IPS-18a (cell line): ENCODE measurements around the gene MEIS1.

Source experiments
- H3K27ac ChIP-seq: one replicate; pipeline ENCODE4 v1.5.1; 2013; ENCODE audit warnings: low read length
- H3K27me3 ChIP-seq: one replicate; pipeline ENCODE4 v1.6.1; 2013; ENCODE audit warnings: mild to moderate bottlenecking, low read length; ENCODE audit not compliant: control insufficient read depth, insufficient read depth
- H3K36me3 ChIP-seq: one replicate; pipeline ENCODE4 v1.6.1; 2013; ENCODE audit warnings: low read depth, low read length; ENCODE audit not compliant: control insufficient read depth
- H3K4me1 ChIP-seq: one replicate; pipeline ENCODE4 v1.6.1; 2013; ENCODE audit warnings: low read depth, low read length; ENCODE audit not compliant: control insufficient read depth
- H3K4me3 ChIP-seq: one replicate; pipeline ENCODE4 v1.5.1; 2013; ENCODE audit warnings: low read length
- H3K9ac ChIP-seq: one replicate; pipeline ENCODE4 v1.6.1; 2013; ENCODE audit warnings: mild to moderate bottlenecking, low read length, moderate library complexity
- H3K9me3 ChIP-seq: one replicate; pipeline ENCODE4 v1.6.1; 2013; ENCODE audit warnings: low read depth, low read length; ENCODE audit not compliant: control insufficient read depth

MEIS1 gene

GRCh38 chr2:66463206-66463755 lies 28.4 kb downstream of the MEIS1 start:
- H3K27ac ChIP-seq = no peak overlapping the region
- no peaks in the 10 kb centered on the region for H3K4me1 ChIP-seq
- H3K27me3 ChIP-seq = no peaks in the 10 kb centered on the region
- no peaks in the 10 kb centered on the region for H3K9me3 ChIP-seq
- H3K9ac ChIP-seq = no peak overlapping the region
- H3K36me3 ChIP-seq = no peaks in the 10 kb centered on the region
- no peak overlapping the region for H3K4me3 ChIP-seq

GRCh38 chr2:66464930-66465637 lies 30.2 kb downstream of the MEIS1 start:
- Histone ChIP-seq H3K4me1 (peaks cover 15% of the 10 kb centered on the region), H3K9ac (no peak overlapping the region), H3K9me3 (no peaks in the 10 kb centered on the region), H3K27me3 (no peaks in the 10 kb centered on the region), H3K36me3 (no peaks in the 10 kb centered on the region), H3K4me3 (no peak overlapping the region), H3K27ac (no peak overlapping the region)

- Histone ChIP-seq H3K36me3 (no peaks in the 10 kb centered on the region), H3K4me1 (peaks cover 19% of the 10 kb centered on the region), H3K27me3 (no peaks in the 10 kb centered on the region), H3K9ac (no peak overlapping the region), H3K4me3 (no peak overlapping the region), H3K9me3 (no peaks in the 10 kb centered on the region), H3K27ac (no peak overlapping the region)
Measured at GRCh38 chr2:66466433-66466832, 31.5 kb downstream of the MEIS1 start.

DNA sequence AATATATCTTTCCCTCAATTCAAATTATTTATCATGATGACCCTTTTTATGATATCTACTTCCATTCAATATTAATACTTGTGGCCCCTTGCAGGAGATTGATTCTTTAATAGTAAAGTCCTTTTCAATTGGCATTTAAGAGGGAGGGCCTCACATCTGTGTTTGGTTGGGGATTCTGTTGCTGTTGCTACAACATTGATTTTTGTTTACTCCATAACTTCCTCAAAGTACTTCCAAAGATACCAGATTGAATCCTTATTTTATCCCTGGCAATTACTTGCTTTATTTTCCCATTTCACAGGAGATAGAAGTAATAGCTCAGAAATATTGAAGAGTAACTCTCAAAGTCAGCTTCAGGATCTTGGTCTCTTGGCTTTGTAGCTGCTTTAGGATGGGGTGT lies 32.8 kb downstream of the MEIS1 start:
- Histone ChIP-seq H3K4me1 (peaks cover 19% of the 10 kb centered on the region), H3K36me3 (no peaks in the 10 kb centered on the region), H3K9ac (no peak overlapping the region), H3K27me3 (no peaks in the 10 kb centered on the region), H3K4me3 (no peak overlapping the region), H3K9me3 (no peaks in the 10 kb centered on the region), H3K27ac (no peak overlapping the region)

GRCh38 chr2:66469214-66469902 lies 34.4 kb downstream of the MEIS1 start:
- Histone ChIP-seq H3K4me1 (peaks cover 19% of the 10 kb centered on the region), H3K9me3 (no peaks in the 10 kb centered on the region), H3K27ac (no peak overlapping the region), H3K36me3 (no peaks in the 10 kb centered on the region), H3K27me3 (no peaks in the 10 kb centered on the region), H3K4me3 (no peak overlapping the region), H3K9ac (no peak overlapping the region)

DNA sequence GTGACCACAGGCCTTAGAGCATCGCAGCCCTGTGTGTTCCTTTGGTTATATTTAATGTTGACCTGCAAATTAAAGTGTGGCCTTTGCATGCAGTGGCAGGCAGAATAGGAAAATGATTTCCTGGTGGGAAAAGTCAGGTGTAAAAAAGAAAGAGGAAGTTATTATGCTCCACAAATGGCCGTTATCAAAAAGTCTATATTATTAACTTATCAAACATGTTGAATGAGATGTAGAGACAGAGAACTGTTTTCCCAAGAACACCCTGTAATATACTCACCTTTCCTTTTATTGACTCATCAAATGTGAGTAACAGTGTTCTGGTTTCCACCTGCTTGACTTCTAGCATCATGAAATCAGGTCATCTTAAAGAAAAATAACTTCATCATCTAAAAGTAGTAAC lies 35.3 kb downstream of the MEIS1 start:
- no peak overlapping the region for H3K27ac ChIP-seq
- H3K27me3 ChIP-seq = no peaks in the 10 kb centered on the region
- H3K4me3 ChIP-seq = no peak overlapping the region
- H3K4me1 ChIP-seq = peaks cover 19% of the 10 kb centered on the region
- H3K9me3 ChIP-seq = no peaks in the 10 kb centered on the region
- H3K36me3 ChIP-seq = no peaks in the 10 kb centered on the region
- H3K9ac ChIP-seq = no peak overlapping the region

- H3K4me1 ChIP-seq = peaks cover 19% of the 10 kb centered on the region
- no peak overlapping the region for H3K9ac ChIP-seq
- H3K36me3 ChIP-seq = no peaks in the 10 kb centered on the region
- H3K27ac ChIP-seq = no peak overlapping the region
- no peaks in the 10 kb centered on the region for H3K27me3 ChIP-seq
- no peaks in the 10 kb centered on the region for H3K9me3 ChIP-seq
- H3K4me3 ChIP-seq = no peak overlapping the region
Measured at GRCh38 chr2:66472225-66472843, 37.4 kb downstream of the MEIS1 start.

- no peak overlapping the region for H3K27ac ChIP-seq
- H3K36me3 ChIP-seq = no peaks in the 10 kb centered on the region
- no peaks in the 10 kb centered on the region for H3K9me3 ChIP-seq
- H3K4me1 ChIP-seq = peaks cover 9% of the 10 kb centered on the region
- H3K4me3 ChIP-seq = no peak overlapping the region
- H3K27me3 ChIP-seq = no peaks in the 10 kb centered on the region
- no peak overlapping the region for H3K9ac ChIP-seq
Measured at GRCh38 chr2:66477135-66477842, 42.4 kb downstream of the MEIS1 start.

DNA sequence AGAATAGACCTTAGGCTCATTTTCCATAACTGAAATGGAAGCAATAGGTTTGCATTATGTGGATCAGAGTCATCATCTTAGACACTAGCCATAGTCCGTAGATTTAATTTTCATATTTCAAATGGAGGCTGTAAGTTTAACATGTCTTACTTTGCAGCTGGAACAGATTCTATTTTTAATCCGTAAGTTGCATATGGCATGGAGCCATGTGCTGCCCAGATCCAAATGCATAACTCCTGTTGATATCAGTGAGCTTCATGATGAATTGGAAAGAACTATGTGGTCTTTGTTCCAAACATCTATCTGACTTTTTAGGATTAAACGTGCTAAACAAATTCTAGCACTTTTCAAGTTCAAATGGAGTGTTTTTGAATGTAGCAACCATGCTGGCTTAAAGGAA lies 43.4 kb downstream of the MEIS1 start:
- Histone ChIP-seq H3K27me3 (no peaks in the 10 kb centered on the region), H3K4me3 (no peak overlapping the region), H3K4me1 (peaks cover 9% of the 10 kb centered on the region), H3K9ac (no peak overlapping the region), H3K9me3 (no peaks in the 10 kb centered on the region), H3K27ac (no peak overlapping the region), H3K36me3 (no peaks in the 10 kb centered on the region)

DNA sequence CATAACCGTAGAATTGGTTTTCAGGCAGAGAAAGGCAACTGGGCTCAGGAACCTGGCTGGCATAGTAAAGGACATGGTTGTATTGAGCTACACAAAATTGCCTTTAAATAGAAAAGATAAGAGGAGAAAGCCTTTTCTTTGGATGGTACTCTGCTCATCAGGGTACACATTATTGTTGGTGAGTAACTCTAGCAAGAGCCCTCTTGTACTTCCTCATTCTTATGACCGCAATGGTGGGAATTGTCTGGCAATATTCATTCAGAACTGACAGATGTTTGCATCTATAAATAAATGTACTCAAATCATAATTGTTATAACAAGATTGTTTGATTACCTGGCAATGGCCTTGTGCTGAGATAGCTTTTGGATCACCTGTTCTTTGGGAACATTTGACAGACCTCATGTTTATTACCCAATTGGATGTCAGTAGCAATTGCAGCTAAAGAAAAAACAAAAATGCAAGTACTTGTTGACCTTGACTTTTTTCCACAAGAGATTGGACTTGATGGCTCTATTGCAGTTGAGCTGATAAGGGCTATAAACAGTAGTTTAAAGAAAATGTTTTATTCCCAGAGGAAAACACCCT lies 43.9 kb downstream of the MEIS1 start:
- no peak overlapping the region for H3K27ac ChIP-seq
- H3K4me3 ChIP-seq = no peak overlapping the region
- H3K27me3 ChIP-seq = no peaks in the 10 kb centered on the region
- H3K9me3 ChIP-seq = no peaks in the 10 kb centered on the region
- H3K36me3 ChIP-seq = no peaks in the 10 kb centered on the region
- H3K4me1 ChIP-seq = peaks cover 9% of the 10 kb centered on the region
- no peak overlapping the region for H3K9ac ChIP-seq

DNA sequence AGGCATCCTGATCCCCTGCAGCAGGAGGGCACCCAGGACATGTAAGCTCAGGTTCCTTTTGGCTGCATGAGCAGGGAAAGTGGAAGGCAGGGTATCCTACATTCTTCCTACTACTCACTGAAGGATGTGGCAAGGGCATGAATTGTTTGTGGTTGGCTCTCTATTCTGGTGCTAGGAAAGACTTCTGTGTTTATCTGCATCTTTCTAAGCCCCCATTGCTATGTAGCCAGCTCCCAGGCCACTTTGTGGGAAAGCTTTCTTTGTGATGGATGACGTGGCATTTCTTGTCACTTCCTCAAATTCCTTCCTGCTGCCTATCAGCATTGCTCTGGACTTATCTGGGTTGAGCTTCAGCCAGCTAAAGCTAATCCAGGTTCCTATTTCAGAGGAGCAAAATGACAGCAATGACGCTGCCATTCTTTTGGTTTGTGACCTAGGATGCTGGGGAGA lies 46.2 kb downstream of the MEIS1 start:
- Histone ChIP-seq H3K27me3 (no peaks in the 10 kb centered on the region), H3K9ac (no peak overlapping the region), H3K4me3 (no peak overlapping the region), H3K9me3 (no peaks in the 10 kb centered on the region), H3K36me3 (no peaks in the 10 kb centered on the region), H3K4me1 (peaks cover 9% of the 10 kb centered on the region), H3K27ac (no peak overlapping the region)
